Gastroesophageal sphincter (tissue), 4 donors: ENCODE results near the gene UBAC2. TPM values are rescaled to one million over a fixed set of nuclear protein-coding genes. Genes with fewer than 3 reads are reported as not detected.

Experiments
- ATAC-seq: fragments of 150-250 bp; one replicate; pipeline ENCODE4 v1.9.1; 2016; ENCODE audit warnings: mild to moderate bottlenecking, moderate library complexity
- H3K27ac ChIP-seq, 4 donors: fragments of 200-600 bp; sonication (generic) in 3 of 4; 1 replicate in 3 of 4; 2 replicates in 1 of 4; pipeline ENCODE4 v1.5.1; 2016 to 2019
- H3K27me3 ChIP-seq: fragments of 200-600 bp; sonication (generic); one replicate; pipeline ENCODE4 v1.5.1; 2019
- H3K36me3 ChIP-seq, 2 donors: fragments of 200-600 bp; sonication (generic); one replicate each; pipeline ENCODE4 v1.5.1; 2019; ENCODE audit warnings: control low read depth in 1 of 2
- H3K4me1 ChIP-seq, 3 donors: fragments of 200-600 bp; sonication (generic); 1 replicate in 2 of 3; 2 replicates in 1 of 3; pipeline ENCODE4 v1.5.1; 2016 to 2019; ENCODE audit warnings: control low read depth in 2 of 3
- H3K4me3 ChIP-seq, 2 donors: fragments of 200-600 bp; sonication (generic); one replicate each; pipeline ENCODE4 v1.5.1; 2019; ENCODE audit warnings: mild to moderate bottlenecking in 1 of 2, moderate library complexity in 1 of 2
- H3K9me3 ChIP-seq, 3 donors: fragments of 200-600 bp; sonication (generic); one replicate each; pipeline ENCODE4 v1.5.1; 2017 to 2019; ENCODE audit warnings: control low read depth in 2 of 3
- EP300 ChIP-seq: sonication (generic); formaldehyde crosslinking; IDR thresholded peaks from one replicate; pipeline ENCODE4 v1.6.1; 2017; ENCODE audit warnings: antibody characterized with exemption, mild to moderate bottlenecking
- POLR2A ChIP-seq, 2 donors: fragments of 450-650 bp; IDR thresholded peaks; one replicate each; pipeline ENCODE4 v1.6.1; 2017; ENCODE audit warnings: antibody characterized with exemption in 2 of 2, mild to moderate bottlenecking in 2 of 2, moderate library complexity in 1 of 2
- POLR2AphosphoS5 ChIP-seq: sonication (generic); formaldehyde crosslinking; IDR thresholded peaks from one replicate; pipeline ENCODE4 v1.6.1; 2017; ENCODE audit warnings: antibody characterized with exemption
- WGBS, 2 donors: methylation state at CpG; one replicate each; pipeline ENCODE4 v1.1.5; 2018; ENCODE audit warnings: low coverage in 1 of 2; 5-methylcytosine and 5-hydroxymethylcytosine counted together
- total RNA-seq, 4 donors: library from RNA; depleted of rRNA; stranded (reverse); fragments of >200 nt; gene quantifications; one replicate each; pipeline ENCODE4 v1.1.0, GENCODE V29; 2016
- TF ChIP-seq, protein P1 (sequence below), 4 experiments: fragments of 200-600 bp in 2 of 4; fragments of 450-650 bp in 2 of 4; sonication (generic) in 1 of 4; IDR thresholded peaks; one replicate each; pipeline ENCODE4 v1.5.1; 2017 to 2019; ENCODE audit warnings: antibody characterized with exemption in 4 of 4, mild to moderate bottlenecking in 2 of 4, moderate library complexity in 2 of 4

Gene UBAC2
- total RNA-seq, 4 donors from 2014 or later, result 45.0 to 59.6 (median 52.2) TPM

DNA sequence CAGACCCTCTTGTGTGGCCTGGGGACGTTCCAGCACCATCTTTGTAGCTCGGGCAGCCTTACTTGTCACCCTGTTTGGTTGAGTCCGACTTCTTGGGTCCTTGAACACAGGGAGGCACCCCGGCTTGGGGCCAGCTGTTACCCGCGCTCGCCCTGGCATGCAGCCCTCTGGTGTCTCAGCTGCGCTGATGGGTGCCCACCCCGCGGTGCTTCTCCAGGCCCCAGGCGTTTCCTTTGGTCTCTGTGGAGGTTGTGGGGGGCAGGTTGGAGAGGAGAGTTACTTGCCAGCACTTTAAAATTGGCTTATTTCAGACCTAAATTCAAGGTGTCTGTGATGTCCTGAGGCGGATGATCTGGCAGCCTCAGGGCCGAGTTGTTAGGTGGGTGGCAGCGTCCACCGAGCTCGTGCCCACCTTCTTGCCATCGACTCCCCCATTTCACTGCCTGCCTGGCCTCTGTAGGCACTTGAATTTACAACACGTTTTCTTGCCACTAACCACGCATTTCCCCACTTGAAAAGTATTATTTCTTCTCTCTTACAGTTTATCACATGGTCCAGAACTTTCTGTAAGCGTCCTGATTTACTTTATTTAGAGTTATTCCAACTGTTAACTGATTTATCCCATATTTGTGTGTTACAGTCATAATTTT is 16.9 kb downstream of the UBAC2 start:
- Histone ChIP-seq H3K4me1 (peaks cover 5 to 54% (median 12%) of the 10 kb centered on the region in 3 donors), H3K36me3 (no peaks in the 10 kb centered on the region), H3K9me3 (no peaks in the 10 kb centered on the region), H3K4me3 (no peak overlapping the region), H3K27me3 (no peaks in the 10 kb centered on the region), H3K27ac (peak overlapping the region in 1 of 4 donors; percentile 28)
- TF ChIP-seq POLR2AphosphoS5, result no peak
- TF ChIP-seq, protein P1, sequence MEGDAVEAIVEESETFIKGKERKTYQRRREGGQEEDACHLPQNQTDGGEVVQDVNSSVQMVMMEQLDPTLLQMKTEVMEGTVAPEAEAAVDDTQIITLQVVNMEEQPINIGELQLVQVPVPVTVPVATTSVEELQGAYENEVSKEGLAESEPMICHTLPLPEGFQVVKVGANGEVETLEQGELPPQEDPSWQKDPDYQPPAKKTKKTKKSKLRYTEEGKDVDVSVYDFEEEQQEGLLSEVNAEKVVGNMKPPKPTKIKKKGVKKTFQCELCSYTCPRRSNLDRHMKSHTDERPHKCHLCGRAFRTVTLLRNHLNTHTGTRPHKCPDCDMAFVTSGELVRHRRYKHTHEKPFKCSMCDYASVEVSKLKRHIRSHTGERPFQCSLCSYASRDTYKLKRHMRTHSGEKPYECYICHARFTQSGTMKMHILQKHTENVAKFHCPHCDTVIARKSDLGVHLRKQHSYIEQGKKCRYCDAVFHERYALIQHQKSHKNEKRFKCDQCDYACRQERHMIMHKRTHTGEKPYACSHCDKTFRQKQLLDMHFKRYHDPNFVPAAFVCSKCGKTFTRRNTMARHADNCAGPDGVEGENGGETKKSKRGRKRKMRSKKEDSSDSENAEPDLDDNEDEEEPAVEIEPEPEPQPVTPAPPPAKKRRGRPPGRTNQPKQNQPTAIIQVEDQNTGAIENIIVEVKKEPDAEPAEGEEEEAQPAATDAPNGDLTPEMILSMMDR (IDR thresholded peaks at IDR 0.05), result no peak
- TF ChIP-seq EP300, result no peak
- no peak for TF ChIP-seq POLR2A (IDR thresholded peaks at IDR 0.05)
- no peak for ATAC-seq
- 55 to 75% methylated on average over 4 to 12 of the region's 20 CpGs for WGBS, 2 donors

DNA sequence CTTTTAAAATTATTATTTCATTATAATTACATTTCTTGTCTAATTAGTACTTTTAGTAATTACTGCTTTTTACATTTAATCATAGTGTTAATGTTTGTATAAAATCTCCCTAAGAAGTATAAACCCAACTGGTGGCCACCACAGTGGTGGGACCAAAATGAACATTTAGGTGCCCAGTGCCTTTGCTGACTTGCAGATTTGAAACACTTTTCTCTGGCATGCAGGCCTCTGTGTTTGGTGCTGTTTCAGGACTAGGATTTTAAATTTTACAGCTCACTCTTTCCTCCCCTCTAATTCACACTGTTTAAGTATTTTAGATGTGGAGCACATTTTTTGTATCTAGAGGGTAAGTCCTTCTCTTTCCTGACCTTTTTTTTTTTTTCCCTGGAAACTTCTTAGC is 17.5 kb downstream of the UBAC2 start:
- H3K36me3 ChIP-seq, result no peaks in the 10 kb centered on the region
- H3K9me3 ChIP-seq, result no peaks in the 10 kb centered on the region
- no peak for TF ChIP-seq POLR2AphosphoS5
- TF ChIP-seq, protein P1 (IDR thresholded peaks at IDR 0.05), result no peak
- TF ChIP-seq POLR2A (IDR thresholded peaks at IDR 0.05), result no peak
- TF ChIP-seq EP300, result no peak
- ATAC-seq, result no peak
- peak overlapping the region in 2 of 4 donors; percentile 28 to 33 for H3K27ac ChIP-seq
- no peaks in the 10 kb centered on the region for H3K27me3 ChIP-seq
- no peak overlapping the region for H3K4me3 ChIP-seq
- H3K4me1 ChIP-seq, result peaks cover 5 to 54% (median 12%) of the 10 kb centered on the region in 3 donors

DNA sequence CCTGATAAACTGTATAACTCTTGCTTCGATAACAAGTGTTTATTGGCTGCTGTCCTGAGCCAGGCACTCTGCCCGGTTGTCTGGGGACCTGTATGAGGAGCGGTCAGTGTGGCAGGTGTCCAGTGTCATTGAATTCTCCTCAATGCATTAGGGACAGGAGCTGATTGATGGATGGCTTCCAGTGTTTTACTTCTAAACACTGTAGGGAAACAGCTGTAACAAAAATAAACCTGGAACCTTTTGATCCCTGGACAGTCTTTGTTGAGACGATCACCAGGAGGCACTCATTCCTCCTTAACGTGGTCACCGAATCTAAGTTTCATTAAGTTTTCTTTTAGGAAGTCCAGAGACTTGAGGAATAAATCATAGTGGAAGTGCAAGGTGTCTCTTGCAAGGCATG is 17.9 kb downstream of the UBAC2 start:
- H3K27ac ChIP-seq, result peak overlapping the region in 2 of 4 donors; percentile 28 to 33
- TF ChIP-seq POLR2AphosphoS5 (no peak), EP300 (no peak), POLR2A (IDR thresholded peaks at IDR 0.05) (no peak)
- TF ChIP-seq, protein P1 (IDR thresholded peaks at IDR 0.05), result no peak

DNA sequence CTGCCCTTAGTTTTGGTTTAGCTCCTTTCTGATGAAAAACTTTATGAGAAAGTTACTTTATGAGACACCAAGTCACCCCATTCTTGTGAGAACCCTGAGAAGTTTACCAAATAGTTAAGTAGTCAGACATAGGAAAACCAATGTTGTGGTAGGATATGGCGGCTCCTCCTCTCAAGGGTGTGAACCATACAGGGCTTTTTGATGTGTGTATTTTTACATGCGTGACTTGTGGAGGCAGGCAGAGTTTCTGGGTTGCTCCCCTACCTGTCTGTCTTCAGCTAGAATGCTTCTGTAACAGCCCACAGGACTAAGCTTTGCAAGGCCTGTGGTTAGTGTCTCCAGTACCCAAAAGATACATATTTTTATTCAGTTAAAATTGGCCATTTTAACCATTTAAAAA is 18.3 kb downstream of the UBAC2 start:
- TF ChIP-seq POLR2A (IDR thresholded peaks at IDR 0.05) (no peak), EP300 (no peak), POLR2AphosphoS5 (no peak)
- TF ChIP-seq, protein P1 (IDR thresholded peaks at IDR 0.05), result no peak
- 82 to 100% methylated on average over 1 to 2 of the region's 2 CpGs for WGBS, 2 donors
- H3K4me3 ChIP-seq, result no peak overlapping the region
- H3K27ac ChIP-seq, result peak overlapping the region in 1 of 4 donors; percentile 28
- H3K9me3 ChIP-seq, result no peaks in the 10 kb centered on the region
- H3K4me1 ChIP-seq, result peaks cover 5 to 57% (median 12%) of the 10 kb centered on the region in 3 donors
- no peaks in the 10 kb centered on the region for H3K36me3 ChIP-seq
- no peaks in the 10 kb centered on the region for H3K27me3 ChIP-seq
- ATAC-seq, result no peak

More for the DNA sequence above, 17.9 kb downstream of the UBAC2 start:
- Histone ChIP-seq H3K4me1 (peaks cover 5 to 54% (median 12%) of the 10 kb centered on the region in 3 donors), H3K27me3 (no peaks in the 10 kb centered on the region), H3K36me3 (no peaks in the 10 kb centered on the region), H3K4me3 (no peak overlapping the region), H3K9me3 (no peaks in the 10 kb centered on the region)
- 4 to 11% methylated on average over 4 to 6 of the region's 6 CpGs for WGBS, 2 donors
- ATAC-seq, result no peak

DNA sequence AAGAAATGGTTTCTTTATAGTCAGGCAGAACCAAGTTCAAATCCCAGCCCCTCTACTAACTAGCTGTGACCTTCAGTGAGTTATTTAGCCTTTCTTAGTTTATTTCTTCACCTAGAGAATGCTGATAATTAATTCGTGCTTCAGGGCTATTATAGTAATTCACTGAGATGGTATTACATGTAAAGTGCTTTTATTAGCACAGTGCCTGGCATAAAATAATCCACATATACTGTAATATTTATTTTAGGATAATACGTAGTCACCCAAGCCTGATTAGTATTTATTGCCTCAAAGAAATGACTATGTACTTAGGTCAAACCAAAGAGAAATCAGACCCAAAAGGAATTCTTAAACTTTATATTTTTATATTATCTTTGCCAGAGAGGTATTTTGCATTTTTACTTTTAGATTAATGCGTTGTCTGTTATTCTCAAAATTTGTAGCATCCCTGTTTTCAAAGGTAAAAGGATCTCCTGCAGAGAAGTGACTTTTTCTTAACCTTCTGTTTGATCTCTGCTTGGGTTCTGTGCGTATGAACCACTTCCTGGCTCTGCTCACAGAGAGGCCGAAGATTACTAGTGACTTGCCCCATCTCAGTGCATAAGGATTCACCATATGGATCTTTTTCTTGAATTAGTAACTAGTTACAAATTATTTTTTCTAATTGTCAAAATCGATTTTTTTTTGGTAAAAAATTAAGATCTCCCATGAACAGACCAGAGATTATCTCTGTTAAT is 19.7 kb downstream of the UBAC2 start:
- no peaks in the 10 kb centered on the region for H3K9me3 ChIP-seq
- no peak overlapping the region for H3K4me3 ChIP-seq
- H3K27ac ChIP-seq, result no peak overlapping the region
- ATAC-seq, result no peak
- 62 to 68% methylated on average over 6 of the region's 6 CpGs for WGBS, 2 donors
- no peak for TF ChIP-seq POLR2AphosphoS5
- no peaks in the 10 kb centered on the region for H3K27me3 ChIP-seq
- no peaks in the 10 kb centered on the region for H3K36me3 ChIP-seq
- H3K4me1 ChIP-seq, result peaks cover 5 to 52% (median 9%) of the 10 kb centered on the region in 3 donors
